Neutrophil (primary cell): ENCODE measurements around the gene TBC1D12.
A peak's percentile ranks its signal among the peaks of the same experiment; 100 is the strongest.

Experiments used
- H3K27ac ChIP-seq: fragments of 200-600 bp; sonication (generic); 2 replicates; pipeline ENCODE4 v1.5.1; 2016; ENCODE audit warnings: mild to moderate bottlenecking, moderate library complexity
- H3K27me3 ChIP-seq: fragments of 200-600 bp; sonication (generic); 2 replicates; pipeline ENCODE4 v1.6.0; 2016; ENCODE audit warnings: mild to moderate bottlenecking
- H3K36me3 ChIP-seq: fragments of 200-600 bp; sonication (generic); 2 replicates; pipeline ENCODE4 v1.5.1; 2017
- H3K4me1 ChIP-seq, 2 experiments: fragments of 200-600 bp in 1 of 2; sonication (generic) in 1 of 2; 1 replicate in 1 of 2; 2 replicates in 1 of 2; pipeline versions ENCODE4 v1.5.1 to v1.6.1; 2013 to 2016; ENCODE audit warnings: low read depth in 1 of 2, low read length in 1 of 2, mild to moderate bottlenecking in 1 of 2, moderate library complexity in 1 of 2; ENCODE audit not compliant: control insufficient read depth in 1 of 2, insufficient read depth in 1 of 2
- H3K4me3 ChIP-seq, 2 experiments: fragments of 200-600 bp in 1 of 2; sonication (generic) in 1 of 2; 1 replicate in 1 of 2; 2 replicates in 1 of 2; pipeline ENCODE4 v1.5.1; 2013 to 2016; ENCODE audit warnings: low read depth in 1 of 2, low read length in 1 of 2, mild to moderate bottlenecking in 1 of 2, moderate library complexity in 1 of 2
- H3K9me3 ChIP-seq: fragments of 200-600 bp; sonication (generic); 2 replicates; pipeline ENCODE4 v1.5.1; 2016
- CTCF ChIP-seq: fragments of 200-600 bp; sonication (generic); IDR thresholded peaks from 2 replicates; pipeline ENCODE4 v1.5.1; 2016; ENCODE audit warnings: antibody characterized with exemption

The TBC1D12 gene

GRCh38 chr10:94397549-94398370 lies 4.6 kb upstream of the TBC1D12 start:
- TF ChIP-seq CTCF: no peak
- Histone ChIP-seq H3K4me1 (peaks cover 0 to 7% of the 10 kb centered on the region in 2 experiments), H3K9me3 (no peaks in the 10 kb centered on the region), H3K27ac (no peak overlapping the region), H3K36me3 (no peaks in the 10 kb centered on the region), H3K4me3 (no peak overlapping the region), H3K27me3 (peaks cover 76% of the 10 kb centered on the region)

- Histone ChIP-seq H3K36me3 (no peaks in the 10 kb centered on the region), H3K4me3 (no peak overlapping the region), H3K27ac (no peak overlapping the region), H3K4me1 (peaks cover 5 to 17% of the 10 kb centered on the region in 2 experiments), H3K27me3 (peaks cover 86% of the 10 kb centered on the region), H3K9me3 (no peaks in the 10 kb centered on the region)
- TF ChIP-seq CTCF: no peak
These were observed 3.6 kb upstream of the TBC1D12 start for GRCh38 chr10:94398762-94399161.

GRCh38 chr10:94402843-94403379 lies 570 bp downstream of the TBC1D12 start:
- Histone ChIP-seq H3K27me3 (peaks cover 100% of the 10 kb centered on the region), H3K27ac (no peak overlapping the region), H3K9me3 (no peaks in the 10 kb centered on the region), H3K4me1 (peaks cover 5 to 19% of the 10 kb centered on the region in 2 experiments), H3K36me3 (no peaks in the 10 kb centered on the region), H3K4me3 (peak overlapping the region; percentile 44 to 48)
- TF ChIP-seq CTCF: no peak

GRCh38 chr10:94403380-94404213 lies 1.3 kb downstream of the TBC1D12 start:
- H3K4me1 ChIP-seq: peaks cover 5 to 19% of the 10 kb centered on the region in 2 experiments
- peak overlapping the region; percentile 44 to 48 for H3K4me3 ChIP-seq
- no peaks in the 10 kb centered on the region for H3K9me3 ChIP-seq
- no peak for TF ChIP-seq CTCF
- no peak overlapping the region for H3K27ac ChIP-seq
- no peaks in the 10 kb centered on the region for H3K36me3 ChIP-seq
- peaks cover 100% of the 10 kb centered on the region for H3K27me3 ChIP-seq

- Histone ChIP-seq H3K9me3 (no peaks in the 10 kb centered on the region), H3K27me3 (peaks cover 95% of the 10 kb centered on the region), H3K27ac (no peak overlapping the region), H3K4me1 (peaks cover 5 to 19% of the 10 kb centered on the region in 2 experiments), H3K4me3 (no peak overlapping the region), H3K36me3 (no peaks in the 10 kb centered on the region)
- no peak for TF ChIP-seq CTCF
These were observed 3.1 kb downstream of the TBC1D12 start for GRCh38 chr10:94405406-94405805.
